GM19043 (cell line): Measurements from ENCODE around the gene HMGN5.

Experiments used
- ATAC-seq: cut with Tn5 transposase; IDR thresholded peaks from one replicate; pipeline ENCODE4 v1.9.1; 2021; ENCODE audit warnings: low read depth; ENCODE audit not compliant: unreplicated experiment

The HMGN5 gene

GRCh38 chrX:81120936-81121371 lies 80.8 kb downstream of the HMGN5 start:
- ATAC-seq, result peak; percentile 56

- peak; percentile 21 for ATAC-seq
Measured at GRCh38 chrX:81120258-81120935, 81.3 kb downstream of the HMGN5 start.

- ATAC-seq, result no peak
Measured at GRCh38 chrX:81114757-81115156, 87.0 kb downstream of the HMGN5 start.

GRCh38 chrX:81110286-81110685 lies 91.4 kb downstream of the HMGN5 start:
- no peak for ATAC-seq

- ATAC-seq, result no peak
Measured at GRCh38 chrX:81082649-81083048, 119.1 kb downstream of the HMGN5 start.
